ENCODE data around the gene FBN3.
"Not testable (repeated sequence)": the region's sequence is repeated elsewhere in the genome, so short reads cannot be mapped to it uniquely, and the experiment has no call there.

FBN3 gene

GRCh38 chr19:8064911-8065874 lies 84.2 kb downstream of the FBN3 start:
- no peak for DNase-seq (ENCODE audit: low read depth in 2 of 3, low spot score in 1 of 3)

- DNase-seq (ENCODE audit: low read depth in 2 of 3, low spot score in 1 of 3): no peak
These were observed 91.7 kb downstream of the FBN3 start for GRCh38 chr19:8057545-8058270.

GRCh38 chr19:8056533-8056932 lies 92.9 kb downstream of the FBN3 start:
- no peak for DNase-seq (ENCODE audit: low read depth in 2 of 3, low spot score in 1 of 3)

- DNase-seq (ENCODE audit: low read depth in 2 of 3, low spot score in 1 of 3): no peak
These were observed 95.2 kb downstream of the FBN3 start for GRCh38 chr19:8054169-8054568.

- no peak for DNase-seq (ENCODE audit: low read depth in 2 of 3, low spot score in 1 of 3)
These were observed 96.9 kb downstream of the FBN3 start, which contains the start of gene CCL25 for GRCh38 chr19:8052464-8052859. CCL25 (plus strand) TSS chr19:8052760; CDS start chr19:8053050, 290 bp downstream.

GRCh38 chr19:8050274-8051096 lies 98.9 kb downstream of the FBN3 start:
- DNase-seq (ENCODE audit: low read depth in 2 of 3, low spot score in 1 of 3): peak; percentile 86 to 96 (median 94)

GRCh38 chr19:8046569-8047165 lies 102.7 kb downstream of the FBN3 start:
- DNase-seq (ENCODE audit: low read depth in 2 of 3, low spot score in 1 of 3): no peak

- no peak for DNase-seq (ENCODE audit: low read depth in 2 of 3, low spot score in 1 of 3)
These were observed 103.4 kb downstream of the FBN3 start for GRCh38 chr19:8045872-8046568.

GRCh38 chr19:8044018-8044417 lies 105.4 kb downstream of the FBN3 start:
- DNase-seq (ENCODE audit: low read depth in 2 of 3, low spot score in 1 of 3): no peak

GRCh38 chr19:8042900-8043299 lies 106.5 kb downstream of the FBN3 start:
- DNase-seq (ENCODE audit: low read depth in 2 of 3, low spot score in 1 of 3): no peak

GRCh38 chr19:8041531-8041931 lies 107.9 kb downstream of the FBN3 start:
- DNase-seq (ENCODE audit: low read depth in 2 of 3, low spot score in 1 of 3): no peak

GRCh38 chr19:8039231-8039630 lies 110.2 kb downstream of the FBN3 start:
- no peak for DNase-seq (ENCODE audit: low read depth in 2 of 3, low spot score in 1 of 3)

- no peak for DNase-seq (ENCODE audit: low read depth in 2 of 3, low spot score in 1 of 3)
These were observed 110.6 kb downstream of the FBN3 start for GRCh38 chr19:8038815-8039214.

GRCh38 chr19:8036434-8037099 lies 112.8 kb downstream of the FBN3 start:
- DNase-seq (ENCODE audit: low read depth in 2 of 3, low spot score in 1 of 3): no peak

- DNase-seq (ENCODE audit: low read depth in 2 of 3, low spot score in 1 of 3): no peak
These were observed 115.2 kb downstream of the FBN3 start for GRCh38 chr19:8034178-8034525.

GRCh38 chr19:8033287-8034177 lies 115.9 kb downstream of the FBN3 start:
- not testable (repeated sequence) for DNase-seq (ENCODE audit: low read depth in 2 of 3, low spot score in 1 of 3)

GRCh38 chr19:8030960-8031359 lies 118.4 kb downstream of the FBN3 start:
- DNase-seq (ENCODE audit: low read depth in 2 of 3, low spot score in 1 of 3): no peak

GRCh38 chr19:8028951-8029491 lies 120.4 kb downstream of the FBN3 start:
- DNase-seq (ENCODE audit: low read depth in 2 of 3, low spot score in 1 of 3): no peak

Data from stimulated activated CD4-positive, alpha-beta T cell treated with anti-CD3 and anti-CD28 coated beads, Interleukin-12 subunit alpha, Interleukin-12 subunit beta, amount 100 ng/mL, for 48 hours (primary cell).